H9 (cell line): ENCODE results near the gene KHNYN. TPM values are rescaled to one million over a fixed set of nuclear protein-coding genes. Genes with fewer than 3 reads are reported as not detected.

Experiments used
- DNase-seq: peaks from one replicate; pipeline ENCODE4 v3.0.0-alpha.2; 2017
- H2AFZ ChIP-seq: one replicate; pipeline ENCODE4 v1.6.1; 2013; ENCODE audit warnings: mild to moderate bottlenecking, low read length, control low read depth, moderate library complexity
- H2AK5ac ChIP-seq: 2 replicates; pipeline ENCODE4 v1.6.1; 2013; ENCODE audit warnings: low read length, control low read depth, mixed read lengths; ENCODE audit not compliant: insufficient read length
- H2BK120ac ChIP-seq: one replicate; pipeline ENCODE4 v1.6.1; 2013; ENCODE audit warnings: low read depth, mild to moderate bottlenecking, low read length, control low read depth, inconsistent platforms; ENCODE audit not compliant: poor library complexity, severe bottlenecking
- H2BK12ac ChIP-seq: 2 replicates; pipeline ENCODE4 v1.6.1; 2013; ENCODE audit warnings: low read length, control low read depth, mixed read lengths, low read depth; ENCODE audit not compliant: insufficient read length
- H2BK15ac ChIP-seq: 2 replicates; pipeline ENCODE4 v1.6.1; 2013; ENCODE audit warnings: low read depth, low read length, control low read depth
- H2BK20ac ChIP-seq: one replicate; pipeline ENCODE4 v1.6.1; 2013; ENCODE audit warnings: low read depth, mild to moderate bottlenecking, low read length, control low read depth, inconsistent platforms; ENCODE audit not compliant: poor library complexity, severe bottlenecking
- H2BK5ac ChIP-seq: 2 replicates; pipeline ENCODE4 v1.6.1; 2013; ENCODE audit warnings: low read length, control low read depth, mixed read lengths; ENCODE audit not compliant: insufficient read length
- H3K14ac ChIP-seq: 2 replicates; pipeline ENCODE4 v1.6.1; 2013; ENCODE audit warnings: low read length, control low read depth; ENCODE audit not compliant: insufficient read depth
- H3K18ac ChIP-seq: 2 replicates; pipeline ENCODE4 v1.6.1; 2013; ENCODE audit warnings: low read depth, mild to moderate bottlenecking, mixed read lengths, low read length, control low read depth; ENCODE audit not compliant: insufficient read length
- H3K23ac ChIP-seq: 2 replicates; pipeline ENCODE4 v1.6.1; 2013; ENCODE audit warnings: low read length, control low read depth, mixed read lengths, low read depth; ENCODE audit not compliant: insufficient read length
- H3K23me2 ChIP-seq: 2 replicates; pipeline ENCODE4 v1.6.1; 2013; ENCODE audit warnings: low read depth, mild to moderate bottlenecking, mixed read lengths, low read length, control low read depth; ENCODE audit not compliant: insufficient read length, poor library complexity, severe bottlenecking
- H3K27ac ChIP-seq: 2 replicates; pipeline ENCODE4 v1.5.1; 2013; ENCODE audit warnings: low read length, control low read depth, mixed read lengths, low read depth; ENCODE audit not compliant: insufficient read length
- H3K27me3 ChIP-seq: 2 replicates; pipeline ENCODE4 v1.6.1; 2013; ENCODE audit warnings: low read length, control low read depth, inconsistent platforms; ENCODE audit not compliant: insufficient read depth
- H3K4ac ChIP-seq: 2 replicates; pipeline ENCODE4 v1.6.1; 2013; ENCODE audit warnings: low read depth, mild to moderate bottlenecking, control low read depth, inconsistent platforms, low read length, moderate library complexity
- H3K4me1 ChIP-seq: 2 replicates; pipeline ENCODE4 v1.6.1; 2013; ENCODE audit warnings: low read length, control low read depth, inconsistent platforms; ENCODE audit not compliant: insufficient read depth
- H3K4me2 ChIP-seq: 2 replicates; pipeline ENCODE4 v1.6.1; 2013; ENCODE audit warnings: low read length, control low read depth, mixed read lengths; ENCODE audit not compliant: insufficient read length, insufficient read depth
- H3K56ac ChIP-seq: 2 replicates; pipeline ENCODE4 v1.6.1; 2013; ENCODE audit warnings: low read depth, mild to moderate bottlenecking, mixed read lengths, low read length, control low read depth; ENCODE audit not compliant: insufficient read length
- H3K79me1 ChIP-seq: 2 replicates; pipeline ENCODE4 v1.6.1; 2013; ENCODE audit warnings: low read depth, mild to moderate bottlenecking, moderate library complexity, low read length, control low read depth, inconsistent platforms; ENCODE audit not compliant: insufficient read depth, poor library complexity, severe bottlenecking
- H3K79me2 ChIP-seq: 2 replicates; pipeline ENCODE4 v1.6.1; 2013; ENCODE audit warnings: low read length, control low read depth, inconsistent platforms; ENCODE audit not compliant: insufficient read depth
- H3K9ac ChIP-seq: 2 replicates; pipeline ENCODE4 v1.6.1; 2013; ENCODE audit warnings: low read length, control low read depth, mixed read lengths; ENCODE audit not compliant: insufficient read length; ENCODE audit errors: extremely low read depth
- H3K9me3 ChIP-seq: one replicate; pipeline ENCODE4 v1.6.1; 2013; ENCODE audit warnings: low read depth, low read length, inconsistent platforms; ENCODE audit not compliant: control insufficient read depth
- H3T11ph ChIP-seq: one replicate; pipeline ENCODE4 v1.6.1; 2013; ENCODE audit warnings: mild to moderate bottlenecking, low read length, control low read depth, inconsistent platforms
- H4K20me1 ChIP-seq: one replicate; pipeline ENCODE4 v1.6.1; 2013; ENCODE audit not compliant: control insufficient read depth, insufficient read length, insufficient read depth
- H4K5ac ChIP-seq: 2 replicates; pipeline ENCODE4 v1.6.1; 2013; ENCODE audit warnings: low read depth, mild to moderate bottlenecking, mixed read lengths, low read length, control low read depth; ENCODE audit not compliant: insufficient read length
- H4K8ac ChIP-seq: replicated peaks from 2 replicates; pipeline ENCODE4 v1.6.1; 2013; ENCODE audit warnings: low read length, control low read depth, mixed read lengths, low read depth; ENCODE audit not compliant: insufficient read length
- H4K91ac ChIP-seq: 2 replicates; pipeline ENCODE4 v1.6.1; 2013; ENCODE audit warnings: low read depth, mild to moderate bottlenecking, moderate library complexity, mixed read lengths, low read length, control low read depth; ENCODE audit not compliant: insufficient read length
- H3K27ac Mint-ChIP-seq, 3 experiments: 2 replicates in 2 of 3; 3 replicates in 1 of 3; pipeline ENCODE4 v1.8.0; 2020 to 2021; ENCODE audit warnings: mixed read lengths in 3 of 3, mild to moderate bottlenecking in 1 of 3, moderate library complexity in 1 of 3
- H3K27me3 Mint-ChIP-seq: 2 replicates; pipeline ENCODE4 v1.8.0; 2021; ENCODE audit warnings: low read depth, mild to moderate bottlenecking, moderate library complexity, mixed read lengths
- H3K36me3 Mint-ChIP-seq, 3 experiments: 2 replicates in 2 of 3; 3 replicates in 1 of 3; pipeline ENCODE4 v1.8.0; 2020 to 2021; ENCODE audit warnings: low read depth in 3 of 3, mixed read lengths in 3 of 3; ENCODE audit not compliant: insufficient read depth in 1 of 3
- H3K4me1 Mint-ChIP-seq, 2 experiments: 2 replicates each; pipeline ENCODE4 v1.8.0; 2020; ENCODE audit warnings: mixed read lengths in 2 of 2
- H3K4me3 Mint-ChIP-seq, 2 experiments: 2 replicates in 1 of 2; 3 replicates in 1 of 2; pipeline ENCODE4 v1.8.0; 2020 to 2021; ENCODE audit warnings: mild to moderate bottlenecking in 2 of 2, mixed read lengths in 2 of 2, moderate library complexity in 1 of 2
- H3K9me3 Mint-ChIP-seq, 2 experiments: 2 replicates in 1 of 2; 3 replicates in 1 of 2; pipeline ENCODE4 v1.8.0; 2020; ENCODE audit warnings: mild to moderate bottlenecking in 2 of 2, mixed read lengths in 2 of 2, moderate library complexity in 1 of 2
- CTCF ChIP-seq: fragments of 200-600 bp; sonication (generic); conservative IDR thresholded peaks from 3 replicates; pipeline ENCODE4 v1.8.0; 2021; ENCODE audit warnings: antibody characterized with exemption, mild to moderate bottlenecking
- WGBS: extraction: QIAGEN DNeasy Blood & Tissue Kit; methylation state at CpG from one replicate; pipeline ENCODE4 v1.1.7; 2013; ENCODE audit warnings: missing lambda C conversion rate, low lambda C conversion rate, mixed read lengths; ENCODE audit not compliant: insufficient read length; ENCODE audit errors: extremely low coverage; 5-methylcytosine and 5-hydroxymethylcytosine counted together
- total RNA-seq: library from RNA; stranded (reverse); gene quantifications from 2 replicates; pipeline ENCODE4 v1.2.1, GENCODE V29; 2021

The KHNYN gene
- total RNA-seq, 1 experiment from 2014 or later = 30.0 TPM

GRCh38 chr14:24473211-24473610 lies 43.5 kb downstream of the KHNYN start:
- H3K79me2 ChIP-seq = no peaks in the 10 kb centered on the region
- no peak overlapping the region for H3K56ac ChIP-seq
- no peak overlapping the region for H2BK20ac ChIP-seq
- no peak overlapping the region for H2AK5ac ChIP-seq
- no peaks in the 10 kb centered on the region for H4K20me1 ChIP-seq
- H2BK15ac ChIP-seq = no peak overlapping the region
- H4K5ac ChIP-seq = no peak overlapping the region
- no peak overlapping the region for H3K27ac ChIP-seq
- no peak overlapping the region for H3K27ac Mint-ChIP-seq
- peaks cover 2 to 5% (median 3%) of the 10 kb centered on the region in 3 experiments; a peak in 4 of 7 replicates for H3K36me3 Mint-ChIP-seq
- H3K79me1 ChIP-seq = no peaks in the 10 kb centered on the region
- no peak for DNase-seq
- no peaks in the 10 kb centered on the region for H3K4me1 ChIP-seq
- no peak overlapping the region for H2AFZ ChIP-seq
- H3K4me3 Mint-ChIP-seq = no peak overlapping the region
- H3K18ac ChIP-seq = no peak overlapping the region
- no peak overlapping the region for H3T11ph ChIP-seq
- no peak overlapping the region; the same call in 1 of the 2 replicates for H3K14ac ChIP-seq
- H2BK120ac ChIP-seq = no peak overlapping the region
- H2BK5ac ChIP-seq = no peak overlapping the region
- TF ChIP-seq CTCF = no peak
- H3K4me1 Mint-ChIP-seq = no peaks in the 10 kb centered on the region
- H3K4me2 ChIP-seq = no peak overlapping the region
- H3K9me3 ChIP-seq = no peaks in the 10 kb centered on the region
- H3K9me3 Mint-ChIP-seq = peaks cover 4 to 8% of the 10 kb centered on the region in 2 experiments; a peak in 3 of 5 replicates
- no peak overlapping the region for H4K91ac ChIP-seq
- H3K27me3 Mint-ChIP-seq = no peaks in the 10 kb centered on the region; the same call in 1 of the 2 replicates
- no peaks in the 10 kb centered on the region for H3K23me2 ChIP-seq
- H3K23ac ChIP-seq = no peak overlapping the region
- no peaks in the 10 kb centered on the region for H3K27me3 ChIP-seq
- no peak overlapping the region for H2BK12ac ChIP-seq
- no peak overlapping the region for H3K4ac ChIP-seq
- H3K9ac ChIP-seq = no peak overlapping the region
- no peak overlapping the region for H4K8ac ChIP-seq
- WGBS = no CpG with 5 or more reads among the region's 12 CpGs
